GDM1 (cell line): ENCODE results near the gene SH3BP2.

Experiments
- DNase-seq: peaks from one replicate; lab custom pipeline; 2025; lab: John Stamatoyannopoulos, UW

Gene SH3BP2

GRCh38 chr4:2792711-2793585 is at the start of gene SH3BP2:
Gene SH3BP2, plus strand, starts transcription at chr4:2793085. Its CDS starts 27,533 bp downstream, at chr4:2820618.
- DNase-seq = peak; percentile 73

GRCh38 chr4:2743518-2744445 is 49.1 kb upstream of the SH3BP2 start:
- no peak for DNase-seq

GRCh38 chr4:2744576-2745270 is 48.2 kb upstream of the SH3BP2 start:
- DNase-seq = no peak

GRCh38 chr4:2745516-2745915 is 47.4 kb upstream of the SH3BP2 start:
- DNase-seq = no peak

- peak; percentile 53 for DNase-seq
Observed at GRCh38 chr4:2745981-2746806, 46.7 kb upstream of the SH3BP2 start.

- DNase-seq = no peak
Observed at GRCh38 chr4:2746891-2747695, 45.8 kb upstream of the SH3BP2 start.

GRCh38 chr4:2750719-2751605 is 41.9 kb upstream of the SH3BP2 start:
- no peak for DNase-seq

- DNase-seq = no peak
Observed at GRCh38 chr4:2753436-2753835, 39.4 kb upstream of the SH3BP2 start.

GRCh38 chr4:2754848-2755819 is 37.8 kb upstream of the SH3BP2 start:
- DNase-seq = no peak

- peak; percentile 61 for DNase-seq
Observed at GRCh38 chr4:2755821-2756690, 36.8 kb upstream of the SH3BP2 start, which contains the start of gene TNIP2. Gene TNIP2, minus strand, starts transcription at chr4:2756336. Its CDS starts 47 bp downstream, at chr4:2756289.

GRCh38 chr4:2756691-2757350 is 36.1 kb upstream of the SH3BP2 start:
- DNase-seq = no peak

- DNase-seq = no peak
Observed at GRCh38 chr4:2757426-2757825, 35.5 kb upstream of the SH3BP2 start.

GRCh38 chr4:2761035-2761923 is 31.6 kb upstream of the SH3BP2 start:
- peak; percentile 19 for DNase-seq

GRCh38 chr4:2762048-2762447 is 30.8 kb upstream of the SH3BP2 start:
- no peak for DNase-seq
